Esophagus muscularis mucosa (tissue), 4 donors: ENCODE data around the gene MRPS18B. TPM values are rescaled to one million over a fixed set of nuclear protein-coding genes. Genes with fewer than 3 reads are reported as not detected.

Experiments
- DNase-seq: peaks from one replicate; pipeline ENCODE4 v3.0.0-alpha.2; 2017; ENCODE audit errors: extremely low spot score
- H3K27ac ChIP-seq, 4 donors: fragments of 200-600 bp; sonication (generic); replicated peaks in 1 of 4; 1 replicate in 3 of 4; 2 replicates in 1 of 4; pipeline ENCODE4 v1.5.1; 2016 to 2019; ENCODE audit warnings: mild to moderate bottlenecking in 1 of 4
- H3K27me3 ChIP-seq, 4 donors: fragments of 200-600 bp; sonication (generic); one replicate each; pipeline versions ENCODE4 v1.5.1 to v1.6.0; 2016 to 2019
- H3K36me3 ChIP-seq, 4 donors: fragments of 200-600 bp; sonication (generic); one replicate each; pipeline ENCODE4 v1.5.1; 2016 to 2019
- H3K4me1 ChIP-seq, 4 donors: fragments of 200-600 bp; sonication (generic); one replicate each; pipeline ENCODE4 v1.5.1; 2016 to 2019
- H3K4me3 ChIP-seq, 4 donors: fragments of 200-600 bp; sonication (generic); 1 replicate in 2 of 4; 2 replicates in 2 of 4; pipeline ENCODE4 v1.5.1; 2016 to 2019; ENCODE audit warnings: mild to moderate bottlenecking in 4 of 4, moderate library complexity in 1 of 4
- H3K9me3 ChIP-seq, 4 donors: fragments of 200-600 bp; sonication (generic); 1 replicate in 3 of 4; 2 replicates in 1 of 4; pipeline ENCODE4 v1.5.1; 2016 to 2019
- CTCF ChIP-seq, 3 experiments: fragments of 200-600 bp in 2 of 3; fragments of 450-650 bp in 1 of 3; sonication (generic) in 2 of 3; IDR thresholded peaks; one replicate each; pipeline ENCODE4 v1.5.1; 2017 to 2019; ENCODE audit warnings: antibody characterized with exemption in 3 of 3, mild to moderate bottlenecking in 2 of 3, moderate library complexity in 1 of 3
- EP300 ChIP-seq: sonication (generic); formaldehyde crosslinking; IDR thresholded peaks from one replicate; pipeline ENCODE4 v1.6.1; 2017; ENCODE audit warnings: antibody characterized with exemption
- POLR2A ChIP-seq: fragments of 450-650 bp; IDR thresholded peaks from one replicate; pipeline ENCODE4 v1.6.1; 2017; ENCODE audit warnings: antibody characterized with exemption, moderate library complexity, mild to moderate bottlenecking, low read depth
- POLR2AphosphoS5 ChIP-seq, 2 donors: sonication (generic); formaldehyde crosslinking; IDR thresholded peaks; one replicate each; pipeline ENCODE4 v1.6.1; 2017; ENCODE audit warnings: antibody characterized with exemption in 2 of 2
- WGBS: methylation state at CpG from one replicate; pipeline ENCODE4 v1.1.5; 2018; 5-methylcytosine and 5-hydroxymethylcytosine counted together
- intact Hi-C: fragments of 100-400 bp; cut with DNase I; formaldehyde crosslinking; loops from one replicate; pipeline ENCODE4 v1.15.1; 2023
- total RNA-seq, 4 donors: library from RNA; depleted of rRNA; stranded (reverse); fragments of >200 nt; gene quantifications; one replicate each; pipeline versions ENCODE4 v1.1.0 to v1.2.1, GENCODE V29; 2016

The MRPS18B gene
- total RNA-seq, 4 donors from 2014 or later, result 36.0 to 41.8 (median 40.0) TPM

DNA sequence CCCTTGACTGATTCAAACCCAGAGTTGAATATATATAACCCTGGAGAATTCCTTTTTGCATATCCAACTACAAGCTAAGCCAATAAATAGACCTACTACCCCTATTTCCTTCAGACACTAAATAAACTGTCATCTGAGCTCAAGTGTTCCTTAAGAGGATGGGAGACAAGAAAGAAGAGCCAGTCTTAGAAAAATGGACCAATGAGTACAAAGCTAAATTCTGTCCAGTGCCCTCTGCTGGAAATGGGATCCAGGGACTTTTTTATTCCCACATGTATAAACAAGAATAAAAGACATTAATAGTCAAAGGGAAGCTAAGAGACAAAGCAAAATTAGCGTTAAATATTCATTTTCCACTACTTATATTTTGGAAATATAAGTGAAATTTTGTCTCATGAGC, 5.4 kb upstream of the MRPS18B start:
- H3K27ac ChIP-seq, result peak overlapping the region; percentile 90 to 98 (median 96)

GRCh38 chr6:30612687-30613248, 4.9 kb upstream of the MRPS18B start:
- Histone ChIP-seq H3K4me1 (peaks cover 53 to 61% (median 57%) of the 10 kb centered on the region in 4 donors), H3K9me3 (no peaks in the 10 kb centered on the region), H3K27ac (peak overlapping the region; percentile 90 to 98 (median 96)), H3K27me3 (no peaks in the 10 kb centered on the region), H3K4me3 (no peak overlapping the region), H3K36me3 (peaks cover 19 to 31% (median 27%) of the 10 kb centered on the region in 4 donors)
- no peak for DNase-seq
- no peak for TF ChIP-seq CTCF (IDR thresholded peaks at IDR 0.05)
- intact Hi-C loops, result loop anchor here (5.0 kb wide), 1 partner anchor 130 kb away; no protein-coding TSS in a partner anchor
- 34% methylated on average over 6 of the region's 6 CpGs for WGBS

More for the DNA sequence above, 5.4 kb upstream of the MRPS18B start:
- H3K4me3 ChIP-seq, result no peak overlapping the region
- intact Hi-C loops, result loop anchor here (5.0 kb wide), 1 partner anchor 130 kb away; no protein-coding TSS in a partner anchor
- DNase-seq, result no peak
- peaks cover 24 to 36% (median 33%) of the 10 kb centered on the region in 4 donors for H3K36me3 ChIP-seq
- 56% methylated on average over 1 of the region's 1 CpG for WGBS
- TF ChIP-seq POLR2A (no peak), POLR2AphosphoS5 (IDR thresholded peaks at IDR 0.05) (no peak), EP300 (no peak), CTCF (IDR thresholded peaks at IDR 0.05) (peak; percentile 18 to 38 (median 19))
- H3K9me3 ChIP-seq, result no peaks in the 10 kb centered on the region
- H3K27me3 ChIP-seq, result no peaks in the 10 kb centered on the region
- H3K4me1 ChIP-seq, result peaks cover 53 to 63% (median 57%) of the 10 kb centered on the region in 4 donors

DNA sequence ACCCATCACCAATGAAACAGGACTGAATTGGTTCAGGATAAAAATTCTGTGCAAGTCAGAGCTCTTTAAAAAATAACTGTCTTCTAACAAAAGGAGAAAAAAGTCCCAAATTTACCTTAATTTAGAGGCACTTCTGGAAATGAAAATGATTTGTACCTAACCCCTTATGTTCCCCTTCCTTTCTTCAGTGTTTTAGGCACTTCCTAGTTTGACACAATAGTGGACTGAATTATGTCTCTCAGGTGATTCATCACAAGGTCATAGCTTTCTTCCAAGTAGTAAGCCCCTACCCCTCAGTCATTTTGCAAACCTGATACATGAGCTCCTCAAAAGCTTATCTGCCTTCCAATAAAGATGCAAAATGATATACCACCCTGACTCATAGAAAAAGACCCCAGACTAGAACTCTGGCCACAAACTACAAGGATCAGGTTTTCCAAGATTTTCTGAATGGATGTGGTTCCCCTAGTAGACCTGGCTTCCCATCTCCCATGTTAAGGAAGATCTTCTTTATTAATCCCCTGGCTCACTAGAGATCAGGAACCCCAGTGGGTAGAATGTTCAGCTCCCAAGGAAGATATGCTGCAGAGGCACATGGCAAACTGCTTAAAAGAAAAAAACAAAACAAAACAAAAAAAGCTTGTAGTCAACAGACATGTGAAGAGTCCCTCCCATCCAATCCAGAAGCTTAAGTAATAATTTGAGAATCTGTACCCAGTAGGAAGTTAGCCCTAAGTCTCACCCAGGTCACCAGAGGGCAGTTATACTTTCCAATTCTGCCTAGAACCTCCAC, 4.2 kb upstream of the MRPS18B start:
- H3K27me3 ChIP-seq, result no peaks in the 10 kb centered on the region
- peak overlapping the region in 3 of 4 donors; percentile 68 to 84 (median 68) for H3K4me3 ChIP-seq
- peaks cover 12 to 24% (median 20%) of the 10 kb centered on the region in 4 donors for H3K36me3 ChIP-seq
- H3K4me1 ChIP-seq, result peaks cover 56 to 65% (median 60%) of the 10 kb centered on the region in 4 donors
- peak overlapping the region; percentile 90 to 98 (median 96) for H3K27ac ChIP-seq
- DNase-seq, result no peak
- no peak for TF ChIP-seq CTCF (IDR thresholded peaks at IDR 0.05)
- no peak for TF ChIP-seq EP300
- no peak for TF ChIP-seq POLR2AphosphoS5 (IDR thresholded peaks at IDR 0.05)
- no peak for TF ChIP-seq POLR2A
- no peaks in the 10 kb centered on the region for H3K9me3 ChIP-seq
- intact Hi-C loops, result loop anchor here (5.0 kb wide), 1 partner anchor 131 kb away; no protein-coding TSS in a partner anchor

GRCh38 chr6:30614044-30614842, 3.4 kb upstream of the MRPS18B start:
- Histone ChIP-seq H3K36me3 (peaks cover 8 to 19% (median 13%) of the 10 kb centered on the region in 4 donors), H3K27ac (peak overlapping the region; percentile 90 to 98 (median 96)), H3K27me3 (no peaks in the 10 kb centered on the region), H3K9me3 (no peaks in the 10 kb centered on the region), H3K4me1 (peaks cover 64 to 68% (median 65%) of the 10 kb centered on the region in 4 donors), H3K4me3 (peak overlapping the region; percentile 68 to 91 (median 76))
- intact Hi-C loops, result loop anchor here (5.0 kb wide), 1 partner anchor 132 kb away; no protein-coding TSS in a partner anchor
- WGBS, result 25% methylated on average over 8 of the region's 8 CpGs
- TF ChIP-seq EP300 (no peak), POLR2AphosphoS5 (IDR thresholded peaks at IDR 0.05) (no peak), POLR2A (no peak), CTCF (IDR thresholded peaks at IDR 0.05) (no peak)
- DNase-seq, result no peak
